HepG2 (cell line): ENCODE measurements around the gene SH3BP2.

ENCODE experiments used
- CBX1 ChIP-seq: IDR thresholded peaks from one replicate; pipeline ENCODE4 v1.6.1; 2016; ENCODE audit warnings: antibody characterized with exemption, low read depth
- CREM ChIP-seq, 2 experiments: sonication (generic) in 1 of 2; formaldehyde crosslinking in 1 of 2; IDR thresholded peaks; 2 replicates each; pipeline versions ENCODE4 v1.4.0 to v1.6.1; 2016 to 2020; ENCODE audit warnings: antibody characterized with exemption in 1 of 2, mild to moderate bottlenecking in 1 of 2, missing genetic modification reagents in 1 of 2
- FOXK1 ChIP-seq: sonication (generic); formaldehyde crosslinking; IDR thresholded peaks from 2 replicates; pipeline ENCODE4 v1.4.0; 2020; ENCODE audit warnings: low read depth, missing genetic modification reagents, borderline replicate concordance
- KDM5B ChIP-seq: sonication (generic); formaldehyde crosslinking; IDR thresholded peaks from 2 replicates; pipeline ENCODE4 v1.4.0; 2020; ENCODE audit warnings: missing genetic modification reagents, mild to moderate bottlenecking, borderline replicate concordance
- MTF2 ChIP-seq: sonication (generic); formaldehyde crosslinking; IDR thresholded peaks from 2 replicates; pipeline ENCODE4 v1.5.0; 2020; ENCODE audit warnings: missing genetic modification reagents, borderline replicate concordance
- SUZ12 ChIP-seq: fragments of 150-350 bp; IDR thresholded peaks from 2 replicates; pipeline ENCODE4 v1.6.1; 2014; ENCODE audit warnings: low read depth, low read length
- TF ChIP-seq, protein P1 (sequence below): sonication (generic); formaldehyde crosslinking; IDR thresholded peaks from 2 replicates; pipeline ENCODE4 v1.5.0; 2020; ENCODE audit warnings: mild to moderate bottlenecking, missing genetic modification reagents, moderate library complexity
- TF ChIP-seq, protein P2 (sequence below): sonication (generic); formaldehyde crosslinking; IDR thresholded peaks from 2 replicates; pipeline ENCODE4 v1.8.1; 2022; ENCODE audit warnings: mild to moderate bottlenecking, missing genetic modification reagents
- TF ChIP-seq, protein P3 (sequence below): conservative IDR thresholded peaks from 2 replicates; pipeline ENCODE4 v1.6.1; 2018; ENCODE audit warnings: missing genetic modification reagents

DNA sequence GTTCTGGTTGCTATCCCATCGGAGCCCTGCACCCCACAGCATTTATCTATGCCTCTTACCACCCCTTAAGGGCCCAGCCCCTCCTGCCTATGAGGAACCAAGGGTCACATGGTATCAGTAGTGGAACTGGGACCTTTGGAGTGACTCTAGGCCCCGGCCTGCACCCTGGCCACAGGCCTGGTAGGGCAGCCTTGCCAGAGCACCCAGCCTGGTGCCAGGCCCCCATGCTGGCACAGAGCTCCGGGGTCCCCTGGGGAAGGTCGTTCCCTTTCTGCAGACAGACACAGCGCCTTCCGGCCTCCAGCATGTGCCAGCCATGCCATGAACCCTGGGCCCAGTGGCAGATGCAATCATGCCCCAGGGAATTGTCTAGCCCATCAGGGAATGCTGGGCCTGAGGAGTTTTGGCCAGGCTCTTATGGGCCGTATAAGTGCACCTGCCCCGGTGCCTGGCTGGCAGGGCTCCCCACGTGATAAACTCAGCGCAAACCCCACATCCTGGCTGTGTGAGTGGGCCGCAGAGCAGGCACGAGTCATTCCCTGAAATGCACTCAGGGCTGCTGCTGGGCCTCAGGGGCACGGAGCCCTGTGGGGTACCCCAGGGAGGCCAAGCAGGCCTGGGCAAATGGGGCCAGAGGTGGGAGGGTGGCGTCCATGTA is 30.9 kb downstream of the SH3BP2 start:
- TF ChIP-seq, protein P1, sequence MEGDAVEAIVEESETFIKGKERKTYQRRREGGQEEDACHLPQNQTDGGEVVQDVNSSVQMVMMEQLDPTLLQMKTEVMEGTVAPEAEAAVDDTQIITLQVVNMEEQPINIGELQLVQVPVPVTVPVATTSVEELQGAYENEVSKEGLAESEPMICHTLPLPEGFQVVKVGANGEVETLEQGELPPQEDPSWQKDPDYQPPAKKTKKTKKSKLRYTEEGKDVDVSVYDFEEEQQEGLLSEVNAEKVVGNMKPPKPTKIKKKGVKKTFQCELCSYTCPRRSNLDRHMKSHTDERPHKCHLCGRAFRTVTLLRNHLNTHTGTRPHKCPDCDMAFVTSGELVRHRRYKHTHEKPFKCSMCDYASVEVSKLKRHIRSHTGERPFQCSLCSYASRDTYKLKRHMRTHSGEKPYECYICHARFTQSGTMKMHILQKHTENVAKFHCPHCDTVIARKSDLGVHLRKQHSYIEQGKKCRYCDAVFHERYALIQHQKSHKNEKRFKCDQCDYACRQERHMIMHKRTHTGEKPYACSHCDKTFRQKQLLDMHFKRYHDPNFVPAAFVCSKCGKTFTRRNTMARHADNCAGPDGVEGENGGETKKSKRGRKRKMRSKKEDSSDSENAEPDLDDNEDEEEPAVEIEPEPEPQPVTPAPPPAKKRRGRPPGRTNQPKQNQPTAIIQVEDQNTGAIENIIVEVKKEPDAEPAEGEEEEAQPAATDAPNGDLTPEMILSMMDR (CRISPR knock-in tag), result no peak
- TF ChIP-seq, protein P2, sequence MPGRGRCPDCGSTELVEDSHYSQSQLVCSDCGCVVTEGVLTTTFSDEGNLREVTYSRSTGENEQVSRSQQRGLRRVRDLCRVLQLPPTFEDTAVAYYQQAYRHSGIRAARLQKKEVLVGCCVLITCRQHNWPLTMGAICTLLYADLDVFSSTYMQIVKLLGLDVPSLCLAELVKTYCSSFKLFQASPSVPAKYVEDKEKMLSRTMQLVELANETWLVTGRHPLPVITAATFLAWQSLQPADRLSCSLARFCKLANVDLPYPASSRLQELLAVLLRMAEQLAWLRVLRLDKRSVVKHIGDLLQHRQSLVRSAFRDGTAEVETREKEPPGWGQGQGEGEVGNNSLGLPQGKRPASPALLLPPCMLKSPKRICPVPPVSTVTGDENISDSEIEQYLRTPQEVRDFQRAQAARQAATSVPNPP, result no peak
- TF ChIP-seq, protein P3, sequence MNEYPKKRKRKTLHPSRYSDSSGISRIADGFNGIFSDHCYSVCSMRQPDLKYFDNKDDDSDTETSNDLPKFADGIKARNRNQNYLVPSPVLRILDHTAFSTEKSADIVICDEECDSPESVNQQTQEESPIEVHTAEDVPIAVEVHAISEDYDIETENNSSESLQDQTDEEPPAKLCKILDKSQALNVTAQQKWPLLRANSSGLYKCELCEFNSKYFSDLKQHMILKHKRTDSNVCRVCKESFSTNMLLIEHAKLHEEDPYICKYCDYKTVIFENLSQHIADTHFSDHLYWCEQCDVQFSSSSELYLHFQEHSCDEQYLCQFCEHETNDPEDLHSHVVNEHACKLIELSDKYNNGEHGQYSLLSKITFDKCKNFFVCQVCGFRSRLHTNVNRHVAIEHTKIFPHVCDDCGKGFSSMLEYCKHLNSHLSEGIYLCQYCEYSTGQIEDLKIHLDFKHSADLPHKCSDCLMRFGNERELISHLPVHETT (CRISPR knock-in tag), result no peak
- TF ChIP-seq CBX1, result no peak
- TF ChIP-seq SUZ12, result no peak
- no peak for TF ChIP-seq KDM5B (CRISPR knock-in tag)
- no peak for TF ChIP-seq MTF2 (CRISPR knock-in tag)
- no peak for TF ChIP-seq FOXK1 (CRISPR knock-in tag)
- TF ChIP-seq CREM (IDR thresholded peaks at IDR 0.05), result no peak
- TF ChIP-seq CREM (CRISPR knock-in tag; IDR thresholded peaks at IDR 0.05), result no peak
